GM19468 (cell line): ENCODE measurements around the gene PRX.

Experiments used
- ATAC-seq: cut with Tn5 transposase; IDR thresholded peaks from one replicate; pipeline ENCODE4 v1.9.1; 2021; ENCODE audit warnings: mild to moderate bottlenecking, moderate library complexity, moderate number of reproducible peaks; ENCODE audit not compliant: unreplicated experiment; ENCODE audit errors: extremely low read depth

The PRX gene

GRCh38 chr19:40348125-40348913 lies 64.9 kb downstream of the PRX start, which contains the start of the genes C19orf47 and PLD3:
C19orf47 (minus strand) TSS chr19:40348397; CDS start chr19:40341857, 6,540 bp downstream.
PLD3 (plus strand) TSS chr19:40348695; CDS start chr19:40366484, 17,789 bp downstream.
- peak; percentile 91 for ATAC-seq

GRCh38 chr19:40344422-40344821 lies 68.8 kb downstream of the PRX start:
- ATAC-seq: no peak
